ENCODE data around the gene PPP1R12C. TPM values are rescaled to one million over a fixed set of nuclear protein-coding genes. Genes with fewer than 3 reads are reported as not detected.

The PPP1R12C gene
- total RNA-seq, 1 experiment from 2014 or later, result 76.4 TPM

DNA sequence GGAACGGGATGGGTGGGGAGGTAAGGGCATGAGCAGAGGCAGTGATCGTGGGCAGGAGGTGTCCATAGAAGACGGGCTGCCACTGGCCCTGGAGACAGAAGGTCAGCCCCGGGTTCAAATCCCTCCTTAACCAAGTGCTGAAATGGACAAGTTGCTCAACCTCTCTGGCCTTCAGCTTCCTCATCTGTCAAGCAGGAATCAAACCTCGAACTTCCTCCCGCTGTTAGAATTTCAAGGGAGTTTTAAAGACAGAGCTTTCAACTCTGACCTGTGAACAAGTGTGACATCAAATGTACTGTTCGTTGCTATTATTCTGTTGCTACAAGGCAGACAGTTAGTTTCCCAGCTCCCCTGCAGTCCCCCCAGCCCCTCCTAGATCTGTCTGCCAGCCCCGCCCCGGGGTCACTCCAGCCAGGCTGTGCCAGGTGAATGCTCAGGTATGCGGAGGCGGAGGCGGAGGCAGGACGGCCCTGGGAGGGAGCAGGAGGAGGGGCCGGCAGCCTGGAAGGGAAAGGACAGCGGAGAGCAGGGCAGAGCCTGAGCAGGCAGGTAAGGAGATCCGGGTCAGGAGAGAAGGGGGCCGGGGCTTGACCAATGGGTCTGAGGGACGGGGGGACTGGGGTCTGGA lies 42.0 kb downstream of the PPP1R12C start, which contains the start of gene EPS8L1:
TSS of gene EPS8L1 (plus strand) at position 499 of the 628 bp plus-strand sequence. CDS start 576 bp downstream, outside the sequence.
- Mint-ChIP-seq H3K9me3 (ENCODE audit: unreplicated experiment) (peaks cover 5% of the 10 kb centered on the region), H3K36me3 (ENCODE audit: insufficient read depth, unreplicated experiment) (no peaks in the 10 kb centered on the region), H3K27me3 (ENCODE audit: insufficient read depth, unreplicated experiment) (no peaks in the 10 kb centered on the region), H3K4me3 (ENCODE audit: unreplicated experiment) (peak within 1 kb of the TSS; percentile 70), H3K27ac (ENCODE audit: low read depth, unreplicated experiment) (peak within 1 kb of the TSS; percentile 39), H3K4me1 (ENCODE audit: insufficient read depth, unreplicated experiment) (peaks cover 32% of the 10 kb centered on the region)
- ChIA-PET CTCF (interaction anchor here (0.6 to 4.5 kb wide), 2 partner anchors 13 to 391 kb away, joined by 3 to 29 read pairs; no protein-coding TSS in a partner anchor), POLR2A (interaction anchor here (0.6 to 2.5 kb wide), 6 partner anchors 13 to 408 kb away, joined by 3 to 11 read pairs (median 4); partner anchors contain the start of gene RDH13)
- DNase-seq (ENCODE audit: unreplicated experiment), result peak; percentile 62
- no TSS peak for BruUV-seq (replicated peaks)
- TF ChIP-seq, protein P1, sequence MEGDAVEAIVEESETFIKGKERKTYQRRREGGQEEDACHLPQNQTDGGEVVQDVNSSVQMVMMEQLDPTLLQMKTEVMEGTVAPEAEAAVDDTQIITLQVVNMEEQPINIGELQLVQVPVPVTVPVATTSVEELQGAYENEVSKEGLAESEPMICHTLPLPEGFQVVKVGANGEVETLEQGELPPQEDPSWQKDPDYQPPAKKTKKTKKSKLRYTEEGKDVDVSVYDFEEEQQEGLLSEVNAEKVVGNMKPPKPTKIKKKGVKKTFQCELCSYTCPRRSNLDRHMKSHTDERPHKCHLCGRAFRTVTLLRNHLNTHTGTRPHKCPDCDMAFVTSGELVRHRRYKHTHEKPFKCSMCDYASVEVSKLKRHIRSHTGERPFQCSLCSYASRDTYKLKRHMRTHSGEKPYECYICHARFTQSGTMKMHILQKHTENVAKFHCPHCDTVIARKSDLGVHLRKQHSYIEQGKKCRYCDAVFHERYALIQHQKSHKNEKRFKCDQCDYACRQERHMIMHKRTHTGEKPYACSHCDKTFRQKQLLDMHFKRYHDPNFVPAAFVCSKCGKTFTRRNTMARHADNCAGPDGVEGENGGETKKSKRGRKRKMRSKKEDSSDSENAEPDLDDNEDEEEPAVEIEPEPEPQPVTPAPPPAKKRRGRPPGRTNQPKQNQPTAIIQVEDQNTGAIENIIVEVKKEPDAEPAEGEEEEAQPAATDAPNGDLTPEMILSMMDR (IDR thresholded peaks at IDR 0.05; ENCODE audit: unreplicated experiment), result no peak
- intact Hi-C loops (cut with micrococcal nuclease), result no loop called here

- BruUV-seq (replicated peaks), result no TSS peak
- peaks cover 5% of the 10 kb centered on the region for H3K9me3 Mint-ChIP-seq (ENCODE audit: unreplicated experiment)
- no peak overlapping the region for H3K4me3 Mint-ChIP-seq (ENCODE audit: unreplicated experiment)
- peak overlapping the region; percentile 79 for H3K27ac Mint-ChIP-seq (ENCODE audit: low read depth, unreplicated experiment)
- no peaks in the 10 kb centered on the region for H3K36me3 Mint-ChIP-seq (ENCODE audit: insufficient read depth, unreplicated experiment)
- POLR2A ChIA-PET, result no interaction called here
- TF ChIP-seq, protein P1 (IDR thresholded peaks at IDR 0.05; ENCODE audit: unreplicated experiment), result no peak
- no peak for DNase-seq (ENCODE audit: unreplicated experiment)
- intact Hi-C loops (cut with micrococcal nuclease), result no loop called here
- CTCF ChIA-PET, result interaction anchor here (0.6 kb wide), 1 partner anchor 561 kb away, joined by 3 read pairs; no protein-coding TSS in a partner anchor
- peaks cover 15% of the 10 kb centered on the region for H3K27me3 Mint-ChIP-seq (ENCODE audit: insufficient read depth, unreplicated experiment)
- H3K4me1 Mint-ChIP-seq (ENCODE audit: insufficient read depth, unreplicated experiment), result peaks cover 38% of the 10 kb centered on the region
Measured at GRCh38 chr19:55071913-55072312, 45.5 kb downstream of the PPP1R12C start.

GRCh38 chr19:55071129-55071502 lies 46.3 kb downstream of the PPP1R12C start:
- peak; percentile 98 for DNase-seq (ENCODE audit: unreplicated experiment)
- Mint-ChIP-seq H3K9me3 (ENCODE audit: unreplicated experiment) (peaks cover 5% of the 10 kb centered on the region), H3K27ac (ENCODE audit: low read depth, unreplicated experiment) (peak overlapping the region; percentile 79), H3K27me3 (ENCODE audit: insufficient read depth, unreplicated experiment) (peaks cover 20% of the 10 kb centered on the region), H3K36me3 (ENCODE audit: insufficient read depth, unreplicated experiment) (no peaks in the 10 kb centered on the region), H3K4me1 (ENCODE audit: insufficient read depth, unreplicated experiment) (peaks cover 32% of the 10 kb centered on the region), H3K4me3 (ENCODE audit: unreplicated experiment) (no peak overlapping the region)
- TF ChIP-seq, protein P1 (IDR thresholded peaks at IDR 0.05; ENCODE audit: unreplicated experiment), result no peak
- intact Hi-C loops (cut with micrococcal nuclease), result no loop called here
- ChIA-PET POLR2A (interaction anchor here (0.8 kb wide), 1 partner anchor 8 kb away, joined by 3 read pairs; the partner anchor contains the start of gene RDH13), CTCF (no interaction called here)
- no TSS peak for BruUV-seq (replicated peaks)

- intact Hi-C loops (cut with micrococcal nuclease), result no loop called here
- H3K4me1 Mint-ChIP-seq (ENCODE audit: insufficient read depth, unreplicated experiment), result peaks cover 30% of the 10 kb centered on the region
- peaks cover 5% of the 10 kb centered on the region for H3K9me3 Mint-ChIP-seq (ENCODE audit: unreplicated experiment)
- BruUV-seq (replicated peaks), result no TSS peak
- POLR2A ChIA-PET, result interaction anchor here (0.6 to 0.9 kb wide), 3 partner anchors 8 to 526 kb away, joined by 3 read pairs; partner anchors contain the start of gene RDH13
- CTCF ChIA-PET, result interaction anchor here (0.7 to 1.3 kb wide), 2 partner anchors 28 to 396 kb away, joined by 3 to 4 read pairs; no protein-coding TSS in a partner anchor
- peak; percentile 42 for DNase-seq (ENCODE audit: unreplicated experiment)
- no peak overlapping the region for H3K27ac Mint-ChIP-seq (ENCODE audit: low read depth, unreplicated experiment)
- peak overlapping the region; percentile 38 for H3K4me3 Mint-ChIP-seq (ENCODE audit: unreplicated experiment)
- peaks cover 20% of the 10 kb centered on the region for H3K27me3 Mint-ChIP-seq (ENCODE audit: insufficient read depth, unreplicated experiment)
- TF ChIP-seq, protein P1 (IDR thresholded peaks at IDR 0.05; ENCODE audit: unreplicated experiment), result no peak
- H3K36me3 Mint-ChIP-seq (ENCODE audit: insufficient read depth, unreplicated experiment), result no peaks in the 10 kb centered on the region
Measured at GRCh38 chr19:55070466-55071128, 46.8 kb downstream of the PPP1R12C start.
